Mononuclear cell (primary cell): Measurements from ENCODE around the gene KRTAP4-6. TPM values are rescaled to one million over a fixed set of nuclear protein-coding genes. Genes with fewer than 3 reads are reported as not detected.
"Not testable (repeated sequence)": the region's sequence is repeated elsewhere in the genome, so short reads cannot be mapped to it uniquely, and the experiment has no call there.

Experiments
- H3K27me3 ChIP-seq: 2 replicates; pipeline ENCODE4 v1.6.0; 2011; ENCODE audit warnings: low read length, control low read depth; ENCODE audit not compliant: insufficient read depth
- H3K4me1 ChIP-seq: 2 replicates; pipeline ENCODE4 v1.5.1; 2011; ENCODE audit warnings: mild to moderate bottlenecking, low read length, control low read depth; ENCODE audit not compliant: insufficient read depth
- H3K4me3 ChIP-seq: 2 replicates; pipeline ENCODE4 v1.5.1; 2011; ENCODE audit warnings: mild to moderate bottlenecking, low read length, moderate library complexity
- H3K9me3 ChIP-seq: 2 replicates; pipeline ENCODE4 v1.5.1; 2011; ENCODE audit warnings: low read depth, mild to moderate bottlenecking, control low read depth, low read length
- total RNA-seq: library from RNA; depleted of rRNA; stranded (reverse); fragments of >200 nt; gene quantifications from one replicate; pipeline ENCODE4 v1.2.3, GENCODE V29; 2012

The KRTAP4-6 gene
- total RNA-seq, 1 donor: not detected

- H3K4me3 ChIP-seq: no peak overlapping the region
- H3K4me1 ChIP-seq: peaks cover 8% of the 10 kb centered on the region
Observed at GRCh38 chr17:41103896-41104295, 36.4 kb downstream of the KRTAP4-6 start.

GRCh38 chr17:41101586-41102259, 38.6 kb downstream of the KRTAP4-6 start, which contains the start of gene KRTAP4-16:
Gene KRTAP4-16 (minus strand): TSS chr17:41102209. CDS start chr17:41102209, 0 bp downstream.
- H3K4me3 ChIP-seq: no peak within 1 kb of the TSS
- H3K9me3 ChIP-seq: no peaks in the 10 kb centered on the region
- H3K27me3 ChIP-seq: no peaks in the 10 kb centered on the region
- H3K4me1 ChIP-seq: no peaks in the 10 kb centered on the region

More at GRCh38 chr17:41103896-41104295, 36.4 kb downstream of the KRTAP4-6 start:
- H3K27me3 ChIP-seq: no peaks in the 10 kb centered on the region
- no peaks in the 10 kb centered on the region for H3K9me3 ChIP-seq

- not testable (repeated sequence) for H3K9me3 ChIP-seq, H3K4me1 ChIP-seq, H3K27me3 ChIP-seq, H3K4me3 ChIP-seq
Observed at GRCh38 chr17:41099682-41100480, 40.5 kb downstream of the KRTAP4-6 start.

GRCh38 chr17:41098481-41098880, 41.9 kb downstream of the KRTAP4-6 start:
- Histone ChIP-seq H3K9me3 (no peaks in the 10 kb centered on the region), H3K4me3 (no peak overlapping the region), H3K4me1 (no peaks in the 10 kb centered on the region), H3K27me3 (no peaks in the 10 kb centered on the region)

- Histone ChIP-seq H3K4me1 (no peaks in the 10 kb centered on the region), H3K4me3 (no peak within 1 kb of the TSS), H3K27me3 (no peaks in the 10 kb centered on the region), H3K9me3 (no peaks in the 10 kb centered on the region)
Observed at GRCh38 chr17:41098042-41098441, 42.3 kb downstream of the KRTAP4-6 start, which contains the start of gene KRTAP4-8. Gene KRTAP4-8 (minus strand): TSS chr17:41098142. CDS start chr17:41098084, 58 bp downstream.

GRCh38 chr17:41096055-41096454, 44.3 kb downstream of the KRTAP4-6 start:
- Histone ChIP-seq H3K4me1 (no peaks in the 10 kb centered on the region), H3K27me3 (no peaks in the 10 kb centered on the region), H3K4me3 (no peak overlapping the region), H3K9me3 (no peaks in the 10 kb centered on the region)

Other genes with a start within 250 kb of the KRTAP4-6 start
- 0.52 TPM for gene KRT23, start 202.9 kb downstream of the KRTAP4-6 start, total RNA-seq
- gene KRT39, start 173.6 kb downstream of the KRTAP4-6 start, total RNA-seq: not detected
- gene KRT40, start 156.2 kb downstream of the KRTAP4-6 start, total RNA-seq: 0.10 TPM
- 0.31 TPM for gene KRTAP3-3, start 146.4 kb downstream of the KRTAP4-6 start, total RNA-seq
- gene KRTAP3-2, start 140.6 kb downstream of the KRTAP4-6 start, total RNA-seq: not detected
- gene KRTAP3-1, start 131.4 kb downstream of the KRTAP4-6 start, total RNA-seq: not detected
- gene KRTAP1-5, start 113.3 kb downstream of the KRTAP4-6 start, total RNA-seq: not detected
- not detected for gene KRTAP1-4, start 110.3 kb downstream of the KRTAP4-6 start, total RNA-seq
- not detected for gene KRTAP1-3, start 105.7 kb downstream of the KRTAP4-6 start, total RNA-seq
- not detected for gene KRTAP1-1, start 99.1 kb downstream of the KRTAP4-6 start, total RNA-seq
- gene KRTAP2-1, start 93.2 kb downstream of the KRTAP4-6 start, total RNA-seq: not detected
- not detected for gene KRTAP2-2, start 85.3 kb downstream of the KRTAP4-6 start, total RNA-seq
- gene KRTAP2-3, start 80.4 kb downstream of the KRTAP4-6 start, total RNA-seq: not detected
- not detected for gene KRTAP2-4, start 74.7 kb downstream of the KRTAP4-6 start, total RNA-seq
- not detected for gene KRTAP4-7, start 56.4 kb downstream of the KRTAP4-6 start, total RNA-seq
- not detected for gene KRTAP4-8, start 42.4 kb downstream of the KRTAP4-6 start, total RNA-seq
- gene KRTAP4-16, start 38.3 kb downstream of the KRTAP4-6 start, total RNA-seq: not detected
- gene KRTAP4-9, start 35.2 kb downstream of the KRTAP4-6 start, total RNA-seq: not detected
- gene KRTAP4-11, start 22.2 kb downstream of the KRTAP4-6 start, total RNA-seq: not detected
- gene KRTAP4-12, start 16.4 kb downstream of the KRTAP4-6 start, total RNA-seq: not detected
- not detected for gene KRTAP4-5, start 9.3 kb upstream of the KRTAP4-6 start, total RNA-seq
- gene KRTAP4-4, start 20.2 kb upstream of the KRTAP4-6 start, total RNA-seq: not detected
- not detected for gene KRTAP4-3, start 27.7 kb upstream of the KRTAP4-6 start, total RNA-seq
- not detected for gene KRTAP4-2, start 37.7 kb upstream of the KRTAP4-6 start, total RNA-seq
- not detected for gene KRTAP4-1, start 44.4 kb upstream of the KRTAP4-6 start, total RNA-seq
- gene KRTAP9-1, start 49.3 kb upstream of the KRTAP4-6 start, total RNA-seq: not detected
- gene KRTAP9-2, start 86.1 kb upstream of the KRTAP4-6 start, total RNA-seq: not detected
- gene KRTAP9-3, start 91.9 kb upstream of the KRTAP4-6 start, total RNA-seq: not detected
- not detected for gene KRTAP9-8, start 97.5 kb upstream of the KRTAP4-6 start, total RNA-seq
- not detected for gene KRTAP9-4, start 109.1 kb upstream of the KRTAP4-6 start, total RNA-seq
- not detected for gene KRTAP9-9, start 114.8 kb upstream of the KRTAP4-6 start, total RNA-seq
- not detected for gene KRTAP9-6, start 124.8 kb upstream of the KRTAP4-6 start, total RNA-seq
- not detected for gene KRTAP9-7, start 135.2 kb upstream of the KRTAP4-6 start, total RNA-seq
- gene KRTAP29-1, start 162.3 kb upstream of the KRTAP4-6 start, total RNA-seq: not detected
- gene KRTAP16-1, start 168.8 kb upstream of the KRTAP4-6 start, total RNA-seq: 0.21 TPM
- gene KRTAP17-1, start 175.2 kb upstream of the KRTAP4-6 start, total RNA-seq: not detected
- gene KRT33A, start 210.3 kb upstream of the KRTAP4-6 start, total RNA-seq: not detected
- gene KRT33B, start 229.3 kb upstream of the KRTAP4-6 start, total RNA-seq: not detected
- 0.10 TPM for gene KRT34, start 241.8 kb upstream of the KRTAP4-6 start, total RNA-seq